Measurements from ENCODE around the gene CLEC3B.

Gene CLEC3B

GRCh38 chr3:45021524-45022297, 4.4 kb upstream of the CLEC3B start:
- no peak for TF ChIP-seq CTCF (IDR thresholded peaks at IDR 0.05; ENCODE audit: low read depth, low read length, missing control alignments)
- no peak for DNase-seq (ENCODE audit: low read depth)
- no peak overlapping the region for H3K4me3 ChIP-seq (ENCODE audit: low read depth, low read length)

- no peak for TF ChIP-seq CTCF (IDR thresholded peaks at IDR 0.05; ENCODE audit: low read depth, low read length, missing control alignments)
- DNase-seq (ENCODE audit: low read depth) = no peak
- H3K4me3 ChIP-seq (ENCODE audit: low read depth, low read length) = no peak overlapping the region
Measured at GRCh38 chr3:45023675-45024074, 2.4 kb upstream of the CLEC3B start.

- H3K4me3 ChIP-seq (ENCODE audit: low read depth, low read length) = no peak overlapping the region
- no peak for DNase-seq (ENCODE audit: low read depth)
- TF ChIP-seq CTCF (IDR thresholded peaks at IDR 0.05; ENCODE audit: low read depth, low read length, missing control alignments) = no peak
Measured at GRCh38 chr3:45024542-45025255, 1.4 kb upstream of the CLEC3B start.

GRCh38 chr3:45026957-45027356, 854 bp downstream of the CLEC3B start:
- no peak for TF ChIP-seq CTCF (IDR thresholded peaks at IDR 0.05; ENCODE audit: low read depth, low read length, missing control alignments)
- no peak for DNase-seq (ENCODE audit: low read depth)

GRCh38 chr3:45027441-45027840, 1.3 kb downstream of the CLEC3B start:
- DNase-seq (ENCODE audit: low read depth) = no peak
- TF ChIP-seq CTCF (IDR thresholded peaks at IDR 0.05; ENCODE audit: low read depth, low read length, missing control alignments) = no peak
- H3K4me3 ChIP-seq (ENCODE audit: low read depth, low read length) = no peak overlapping the region

More at GRCh38 chr3:45026957-45027356, 854 bp downstream of the CLEC3B start:
- H3K4me3 ChIP-seq (ENCODE audit: low read depth, low read length) = no peak overlapping the region

GRCh38 chr3:45029216-45029615, 3.1 kb downstream of the CLEC3B start:
- no peak for DNase-seq (ENCODE audit: low read depth)
- no peak overlapping the region for H3K4me3 ChIP-seq (ENCODE audit: low read depth, low read length)
- no peak for TF ChIP-seq CTCF (IDR thresholded peaks at IDR 0.05; ENCODE audit: low read depth, low read length, missing control alignments)
